Measurements from ENCODE around the gene C2orf72. TPM values are rescaled to one million over a fixed set of nuclear protein-coding genes. Genes with fewer than 3 reads are reported as not detected.
A peak's percentile ranks its signal among the peaks of the same experiment; 100 is the strongest.
"Not testable (repeated sequence)": the region's sequence is repeated elsewhere in the genome, so short reads cannot be mapped to it uniquely, and the experiment has no call there.

The C2orf72 gene
- total RNA-seq, 1 donor from 2014 or later = 0.84 TPM

GRCh38 chr2:231063347-231063746, 26.0 kb downstream of the C2orf72 start:
- H3K4me1 Mint-ChIP-seq (ENCODE audit: low read depth, unreplicated experiment) = peaks cover 20% of the 10 kb centered on the region
- TF ChIP-seq CTCF (IDR thresholded peaks at IDR 0.05; ENCODE audit: insufficient read depth, low read depth, low read length) (no peak), EZH2 (IDR thresholded peaks at IDR 0.05; ENCODE audit: insufficient read depth, low read length) (no peak)

GRCh38 chr2:231065966-231066365, 28.6 kb downstream of the C2orf72 start:
- H3K4me1 Mint-ChIP-seq (ENCODE audit: low read depth, unreplicated experiment) = peaks cover 11% of the 10 kb centered on the region
- H3K4me1 ChIP-seq (ENCODE audit: insufficient read depth, low read length) = peaks cover 9% of the 10 kb centered on the region
- H3K27ac Mint-ChIP-seq (ENCODE audit: unreplicated experiment) = no peak overlapping the region
- no peaks in the 10 kb centered on the region for H3K27me3 Mint-ChIP-seq (ENCODE audit: low read depth, unreplicated experiment)
- no peaks in the 10 kb centered on the region for H3K9me3 ChIP-seq (ENCODE audit: insufficient read depth, low read depth, low read length)
- peaks cover 47% of the 10 kb centered on the region for H3K79me2 ChIP-seq (ENCODE audit: insufficient read depth, low read length)
- TF ChIP-seq CTCF (IDR thresholded peaks at IDR 0.05; ENCODE audit: insufficient read depth, low read depth, low read length) (no peak), EZH2 (IDR thresholded peaks at IDR 0.05; ENCODE audit: insufficient read depth, low read length) (no peak)
- no peak overlapping the region for H3K4me3 ChIP-seq (ENCODE audit: insufficient read depth, low read depth, low read length)
- no peak overlapping the region for H3K4me2 ChIP-seq (ENCODE audit: low read length)
- H3K9me3 Mint-ChIP-seq (ENCODE audit: unreplicated experiment) = no peaks in the 10 kb centered on the region
- no peaks in the 10 kb centered on the region for H3K27me3 ChIP-seq (ENCODE audit: insufficient read depth, low read length)
- H3K9ac ChIP-seq (ENCODE audit: low read length) = no peak overlapping the region
- H3K36me3 Mint-ChIP-seq (ENCODE audit: low read depth, unreplicated experiment) = peaks cover 11% of the 10 kb centered on the region
- no peak for DNase-seq (ENCODE audit: low read depth)
- FAIRE-seq = no peak
- H3K36me3 ChIP-seq (ENCODE audit: insufficient read depth, low read length) = peaks cover 64% of the 10 kb centered on the region
- H4K20me1 ChIP-seq (ENCODE audit: insufficient read depth, low read length) = peaks cover 53% of the 10 kb centered on the region
- no peak overlapping the region for H3K4me3 Mint-ChIP-seq (ENCODE audit: unreplicated experiment)
- H3K27ac ChIP-seq (ENCODE audit: low read depth, low read length) = no peak overlapping the region
- H2AFZ ChIP-seq (ENCODE audit: low read depth, low read length) = no peak overlapping the region

More at GRCh38 chr2:231063347-231063746, 26.0 kb downstream of the C2orf72 start:
- no peak overlapping the region for H2AFZ ChIP-seq (ENCODE audit: low read depth, low read length)
- H3K4me2 ChIP-seq (ENCODE audit: low read length) = no peak overlapping the region
- H3K27ac ChIP-seq (ENCODE audit: low read depth, low read length) = no peak overlapping the region
- H3K4me1 ChIP-seq (ENCODE audit: insufficient read depth, low read length) = peaks cover 16% of the 10 kb centered on the region
- H3K9ac ChIP-seq (ENCODE audit: low read length) = no peak overlapping the region
- H3K4me3 Mint-ChIP-seq (ENCODE audit: unreplicated experiment) = no peak overlapping the region
- peaks cover 46% of the 10 kb centered on the region for H3K36me3 ChIP-seq (ENCODE audit: insufficient read depth, low read length)
- H3K9me3 ChIP-seq (ENCODE audit: insufficient read depth, low read depth, low read length) = no peaks in the 10 kb centered on the region
- FAIRE-seq (peak; percentile 73), DNase-seq (ENCODE audit: low read depth) (no peak)
- H3K9me3 Mint-ChIP-seq (ENCODE audit: unreplicated experiment) = no peaks in the 10 kb centered on the region
- no peaks in the 10 kb centered on the region for H3K27me3 Mint-ChIP-seq (ENCODE audit: low read depth, unreplicated experiment)
- H3K4me3 ChIP-seq (ENCODE audit: insufficient read depth, low read depth, low read length) = no peak overlapping the region
- H4K20me1 ChIP-seq (ENCODE audit: insufficient read depth, low read length) = peaks cover 72% of the 10 kb centered on the region
- peaks cover 73% of the 10 kb centered on the region for H3K79me2 ChIP-seq (ENCODE audit: insufficient read depth, low read length)
- H3K36me3 Mint-ChIP-seq (ENCODE audit: low read depth, unreplicated experiment) = peaks cover 11% of the 10 kb centered on the region
- H3K27ac Mint-ChIP-seq (ENCODE audit: unreplicated experiment) = no peak overlapping the region
- H3K27me3 ChIP-seq (ENCODE audit: insufficient read depth, low read length) = no peaks in the 10 kb centered on the region

- not testable (repeated sequence) for H3K4me3 ChIP-seq (ENCODE audit: insufficient read depth, low read depth, low read length); H3K4me2 ChIP-seq (ENCODE audit: low read length); H3K4me3 Mint-ChIP-seq (ENCODE audit: unreplicated experiment); H3K9ac ChIP-seq (ENCODE audit: low read length); H3K36me3 Mint-ChIP-seq (ENCODE audit: low read depth, unreplicated experiment); FAIRE-seq; DNase-seq (ENCODE audit: low read depth); H3K9me3 ChIP-seq (ENCODE audit: insufficient read depth, low read depth, low read length); H3K27me3 ChIP-seq (ENCODE audit: insufficient read depth, low read length); H3K27ac ChIP-seq (ENCODE audit: low read depth, low read length); H3K4me1 ChIP-seq (ENCODE audit: insufficient read depth, low read length); H3K27me3 Mint-ChIP-seq (ENCODE audit: low read depth, unreplicated experiment); H3K9me3 Mint-ChIP-seq (ENCODE audit: unreplicated experiment); H2AFZ ChIP-seq (ENCODE audit: low read depth, low read length); H3K27ac Mint-ChIP-seq (ENCODE audit: unreplicated experiment)
- H4K20me1 ChIP-seq (ENCODE audit: insufficient read depth, low read length) = peaks cover 44% of the 10 kb centered on the region
- H3K4me1 Mint-ChIP-seq (ENCODE audit: low read depth, unreplicated experiment) = peaks cover 10% of the 10 kb centered on the region
- H3K79me2 ChIP-seq (ENCODE audit: insufficient read depth, low read length) = peaks cover 32% of the 10 kb centered on the region
- peaks cover 63% of the 10 kb centered on the region for H3K36me3 ChIP-seq (ENCODE audit: insufficient read depth, low read length)
These were observed 30.2 kb downstream of the C2orf72 start for GRCh38 chr2:231067531-231067930.

All from astrocyte (in vitro differentiated cells and primary cell).